ENCODE data around the gene ARL9.
A peak's percentile ranks its signal among the peaks of the same experiment; 100 is the strongest.

Gene ARL9

DNA sequence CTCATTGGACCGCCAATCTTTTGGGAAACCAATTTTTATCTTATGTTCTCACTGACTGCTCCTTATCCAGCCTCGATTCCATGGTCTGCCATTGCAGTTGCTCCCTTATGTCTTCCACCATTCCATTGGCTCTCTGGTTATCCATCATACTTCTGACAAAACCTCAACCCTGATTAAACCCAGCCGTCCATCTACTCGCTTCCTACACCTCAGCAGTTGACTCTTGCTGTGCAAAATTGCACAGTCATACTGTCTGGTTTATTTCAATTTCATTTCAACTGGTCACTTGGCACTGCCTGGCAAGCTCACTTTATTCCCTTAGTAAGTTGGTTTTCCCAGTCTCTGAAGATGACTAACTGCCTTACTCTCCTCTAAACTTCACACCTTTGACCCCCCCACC is 26.2 kb downstream of the ARL9 start:
- no peak for DNase-seq (ENCODE audit: low spot score)

DNA sequence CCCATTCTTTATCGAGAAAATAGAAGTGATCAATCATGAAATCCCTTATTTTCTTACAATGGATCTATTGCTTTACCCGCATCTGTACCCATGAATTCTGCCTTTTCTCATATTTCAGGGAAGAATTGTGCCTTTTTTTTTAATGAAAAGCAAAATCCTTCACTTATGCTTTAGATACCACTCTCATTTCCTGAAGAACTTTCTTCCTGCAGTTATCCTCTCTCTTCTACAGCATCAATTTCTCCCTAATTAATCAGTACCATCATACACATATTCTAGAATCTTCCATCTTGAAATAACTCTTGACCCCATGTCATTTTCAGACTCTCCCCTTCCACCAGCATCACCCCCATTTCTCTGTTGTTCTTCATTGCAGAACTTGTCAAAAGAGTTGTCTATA is 26.6 kb downstream of the ARL9 start:
- no peak for DNase-seq (ENCODE audit: low spot score)

DNA sequence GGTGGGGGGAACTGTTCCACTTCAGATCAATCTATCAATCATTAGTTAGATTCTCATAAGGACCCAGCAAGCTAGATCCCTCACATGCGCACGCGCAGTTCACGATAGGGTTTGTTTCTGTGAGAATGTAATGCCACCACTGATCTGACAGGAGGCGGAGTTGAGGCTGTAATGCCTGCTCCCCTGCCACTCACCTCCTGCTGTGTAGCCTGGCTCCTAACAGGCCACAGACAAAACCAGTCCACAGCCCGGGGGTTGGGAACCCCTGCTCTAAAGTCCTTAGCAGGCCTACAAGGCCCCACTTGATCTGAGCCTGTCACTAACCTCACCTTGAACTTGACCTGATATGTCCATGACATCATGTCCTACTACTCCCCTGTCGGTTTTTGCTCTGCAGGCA is 30.3 kb downstream of the ARL9 start:
- DNase-seq (ENCODE audit: low spot score) = no peak

DNA sequence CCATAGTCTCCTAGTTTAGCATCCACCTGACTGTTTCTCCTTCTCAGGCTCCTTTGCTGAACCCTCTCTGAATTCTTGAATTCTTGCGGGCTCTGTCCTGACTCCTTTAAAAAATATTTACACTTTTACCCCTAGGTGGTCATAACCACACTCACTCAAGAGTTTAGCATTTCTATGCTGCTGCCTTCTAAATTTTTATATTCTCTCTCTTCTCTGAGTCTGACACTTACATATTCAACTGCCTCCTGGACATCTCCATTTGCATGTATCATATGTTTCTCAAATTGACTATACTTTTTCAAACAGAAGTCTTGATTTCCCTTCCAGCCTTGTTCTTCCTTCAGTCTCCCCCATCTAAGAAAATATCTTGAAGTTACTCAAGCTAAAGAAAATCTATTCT is 31.6 kb downstream of the ARL9 start:
- DNase-seq (ENCODE audit: low spot score) = no peak

DNA sequence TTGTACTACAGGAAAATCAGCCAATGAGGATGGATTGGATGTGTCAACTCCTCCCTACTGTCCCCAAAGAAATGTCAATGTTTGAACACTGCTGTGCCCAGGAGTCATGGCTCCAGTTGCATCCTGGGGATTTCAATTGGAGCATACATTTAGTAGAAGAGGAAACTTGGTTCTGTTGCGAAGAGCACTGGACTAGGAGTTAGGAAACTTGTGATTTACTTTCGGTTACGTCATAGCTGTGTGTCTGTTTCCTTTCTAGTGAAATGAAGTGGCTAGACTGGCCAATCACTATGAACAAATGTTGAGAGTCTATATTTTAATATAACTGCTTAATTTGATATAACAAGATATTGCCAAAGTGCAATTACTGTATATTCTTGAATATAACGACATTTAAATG is 35.2 kb downstream of the ARL9 start:
- DNase-seq (ENCODE audit: low spot score) = no peak

DNA sequence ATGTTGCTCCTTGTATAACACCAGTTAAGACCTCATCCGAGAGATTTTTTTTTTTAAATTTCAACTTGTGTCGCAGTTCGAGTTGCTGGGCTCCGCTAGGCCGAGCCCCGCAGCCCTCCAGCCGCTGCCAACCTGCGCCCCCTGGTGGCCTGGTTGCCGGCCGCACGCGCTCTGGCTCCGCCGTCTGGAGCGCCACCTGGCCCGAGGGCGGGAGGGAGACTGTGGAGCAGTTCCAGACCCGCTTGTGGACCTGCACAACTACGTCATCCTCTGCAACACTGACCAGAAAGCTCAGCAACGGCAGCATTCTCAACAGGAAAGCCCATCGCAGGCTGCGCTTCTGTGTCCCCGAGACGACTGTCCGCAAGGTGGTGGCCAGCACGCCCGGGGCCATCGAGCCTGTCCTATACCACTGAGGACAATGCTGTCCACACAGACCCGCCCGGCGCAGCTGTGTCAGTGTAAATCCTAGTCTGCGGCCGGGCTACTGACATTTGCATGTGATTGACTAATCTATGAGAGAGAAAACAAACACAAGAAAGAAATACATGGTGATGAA is 39.1 kb downstream of the ARL9 start:
- peak; percentile 87 for DNase-seq (ENCODE audit: low spot score)

DNA sequence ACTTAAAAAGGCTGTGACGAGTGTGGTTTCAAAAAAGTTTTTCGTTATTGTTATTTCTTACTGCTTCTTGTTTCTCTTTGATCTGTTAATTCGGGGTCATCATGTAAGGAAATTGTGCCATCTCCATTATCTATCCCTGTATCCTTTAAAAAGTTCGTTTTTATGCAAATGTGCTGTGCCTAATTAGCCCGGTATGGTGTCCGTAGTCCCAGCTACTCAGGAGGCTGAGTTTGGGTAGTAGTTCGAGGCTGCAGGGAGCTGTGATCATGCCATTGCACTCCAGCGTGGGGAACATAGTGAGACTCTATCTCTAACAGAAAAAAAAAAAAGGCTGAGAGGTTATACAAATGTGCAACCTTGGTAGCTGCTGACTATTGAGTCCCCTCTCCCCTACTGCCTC is 45.1 kb downstream of the ARL9 start:
- no peak for DNase-seq (ENCODE audit: low spot score)

DNA sequence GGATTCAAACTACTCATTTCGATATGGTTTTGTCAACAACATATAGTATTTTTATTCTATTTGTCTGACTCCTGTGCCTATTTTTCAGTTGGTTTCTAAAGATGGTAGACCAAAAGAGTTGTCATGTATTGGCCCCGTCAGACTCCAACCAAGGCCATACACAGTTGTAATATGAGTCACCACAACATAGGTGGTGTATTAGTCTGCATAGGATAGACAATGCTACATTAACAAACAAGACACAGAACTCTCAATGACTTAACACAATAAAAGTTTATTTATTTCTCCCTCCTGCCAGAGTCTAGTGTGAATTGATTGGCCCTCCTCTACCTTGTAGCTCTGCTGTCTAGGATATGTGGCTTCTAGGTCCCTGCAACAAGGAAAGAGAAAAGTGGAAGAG is 45.9 kb downstream of the ARL9 start:
- no peak for DNase-seq (ENCODE audit: low spot score)

DNA sequence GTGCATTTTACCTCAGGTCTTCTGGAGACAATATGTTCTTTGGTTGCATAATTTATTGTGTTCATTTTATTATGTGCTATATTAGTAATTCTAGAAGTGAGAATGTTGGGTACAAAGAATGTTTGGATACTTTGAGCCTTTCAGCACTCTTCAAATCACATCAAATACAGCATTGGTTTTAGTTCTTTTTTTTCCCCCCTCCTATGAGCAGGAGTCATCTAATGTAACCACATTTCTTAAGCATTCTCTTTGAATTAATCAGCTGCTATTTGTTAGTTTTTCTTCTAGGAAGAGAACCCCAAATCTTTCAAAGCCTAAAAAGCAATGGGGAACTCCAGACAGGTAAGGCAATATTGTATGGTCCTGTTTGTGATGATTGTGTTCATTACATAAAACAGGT is 46.7 kb downstream of the ARL9 start:
- no peak for DNase-seq (ENCODE audit: low spot score)

DNA sequence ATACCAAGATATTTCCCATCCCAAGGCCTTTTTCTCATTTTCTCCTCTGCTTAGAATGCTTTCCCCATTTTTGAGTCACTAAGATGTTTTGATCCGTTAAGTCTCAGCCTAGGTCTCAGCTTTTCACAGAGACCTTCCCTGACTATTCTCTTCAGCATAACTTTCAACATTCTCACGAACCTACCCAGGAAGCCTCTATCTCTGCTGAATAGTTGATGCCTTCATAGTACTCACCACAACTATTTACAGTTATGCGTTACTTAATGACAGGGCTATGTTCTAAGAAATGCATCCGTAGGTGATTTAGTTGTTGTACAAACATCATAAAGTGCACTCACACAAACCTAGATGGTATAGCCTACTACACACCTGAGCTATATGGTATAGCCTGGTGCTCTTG is 64.5 kb downstream of the ARL9 start:
- no peak for DNase-seq (ENCODE audit: low spot score)

All from RKO (cell line).